Endothelial cell of umbilical vein (primary cell): ENCODE data around the gene RABGGTA. TPM values are rescaled to one million over a fixed set of nuclear protein-coding genes. Genes with fewer than 3 reads are reported as not detected.

Experiments used
- BruUV-seq: library from RNA; stranded (reverse); fragments of 400-500 nt; replicated peaks from 2 replicates; lab custom pipeline; 2021; lab: Mats Ljungman, UMichigan
- CTCF ChIA-PET: fragments of 300-600, 350-600 bp; sonication (Branson Sonifier 250); formaldehyde crosslinking; loops from one replicate; lab custom pipeline; 2021; ENCODE audit warnings: antibody characterized with exemption, inconsistent platforms; lab: Charles Lee
- POLR2A ChIA-PET: fragments of 300-600, 350-600 bp; sonication (Branson Sonifier 250); formaldehyde crosslinking; loops from one replicate; lab custom pipeline; 2021; ENCODE audit warnings: antibody characterized with exemption, inconsistent platforms; lab: Charles Lee
- DNase-seq: peaks from one replicate; pipeline ENCODE4 v3.0.0-alpha.2; 2011; ENCODE audit warnings: low read depth, low spot score
- FAIRE-seq: peaks from 2 replicates; lab custom pipeline; 2011; peaks lifted over from hg19 to GRCh38; lab: Jason Lieb, UNC
- H2AFZ ChIP-seq: 2 replicates; pipeline ENCODE4 v1.6.0; 2012; ENCODE audit warnings: low read depth, low read length, control low read depth, inconsistent platforms
- H3K27ac ChIP-seq: 2 replicates; pipeline ENCODE4 v1.5.1; 2011; ENCODE audit warnings: low read depth, mild to moderate bottlenecking, control low read depth, low read length, moderate library complexity; ENCODE audit not compliant: insufficient read depth
- H3K27me3 ChIP-seq, 2 experiments: 2 replicates each; pipeline versions ENCODE4 v1.6.0 to v1.6.1; 2011; ENCODE audit warnings: low read length in 2 of 2, mixed read lengths in 1 of 2; ENCODE audit not compliant: control insufficient read depth in 2 of 2, insufficient read depth in 2 of 2
- H3K36me3 ChIP-seq, 2 experiments: 2 replicates in 1 of 2; 3 replicates in 1 of 2; pipeline ENCODE4 v1.5.1; 2011; ENCODE audit warnings: low read length in 2 of 2, mild to moderate bottlenecking in 1 of 2, moderate library complexity in 1 of 2; ENCODE audit not compliant: control insufficient read depth in 2 of 2, insufficient read depth in 2 of 2; ENCODE audit errors: extremely low read depth in 1 of 2
- H3K4me1 ChIP-seq: 3 replicates; pipeline ENCODE4 v1.5.1; 2011; ENCODE audit warnings: mild to moderate bottlenecking, low read length; ENCODE audit not compliant: control insufficient read depth, insufficient read depth; ENCODE audit errors: extremely low read depth
- H3K4me2 ChIP-seq: 2 replicates; pipeline ENCODE4 v1.6.1; 2011; ENCODE audit warnings: low read length, control low read depth, mixed read lengths; ENCODE audit not compliant: insufficient read depth
- H3K4me3 ChIP-seq, 3 experiments: fragments of 200-600 bp in 1 of 3; sonication (generic), shearing (Covaris generic) in 1 of 3; replicated peaks in 1 of 3; 2 replicates each; pipeline ENCODE4 v1.5.1; 2011 to 2016; ENCODE audit warnings: control low read depth in 3 of 3, low read length in 3 of 3, mild to moderate bottlenecking in 2 of 3, inconsistent platforms in 1 of 3, low read depth in 1 of 3, moderate library complexity in 1 of 3; ENCODE audit not compliant: insufficient read depth in 1 of 3
- H3K79me2 ChIP-seq: 2 replicates; pipeline ENCODE4 v1.6.0; 2012; ENCODE audit warnings: low read length, inconsistent platforms; ENCODE audit not compliant: control insufficient read depth, insufficient read depth
- H3K9ac ChIP-seq: replicated peaks from 2 replicates; pipeline ENCODE3; 2011; ENCODE audit warnings: low read length, control low read depth; ENCODE audit not compliant: insufficient read depth; ENCODE audit errors: extremely low read depth
- H3K9me1 ChIP-seq: replicated peaks from 3 replicates; pipeline ENCODE4 v1.6.0; 2011; ENCODE audit warnings: mild to moderate bottlenecking, low read length; ENCODE audit not compliant: control insufficient read depth, insufficient read depth; ENCODE audit errors: extremely low read depth
- H3K9me3 ChIP-seq: replicated peaks from 2 replicates; pipeline ENCODE4 v1.5.1; 2012; ENCODE audit warnings: low read length, inconsistent platforms; ENCODE audit not compliant: control insufficient read depth, insufficient read depth
- H4K20me1 ChIP-seq: replicated peaks from 2 replicates; pipeline ENCODE3; 2011; ENCODE audit warnings: mild to moderate bottlenecking, low read length; ENCODE audit not compliant: control insufficient read depth, insufficient read depth; ENCODE audit errors: extremely low read depth
- CTCF ChIP-seq, 2 donors: IDR thresholded peaks; 1 replicate in 1 of 2; 2 replicates in 1 of 2; pipeline ENCODE4 v1.5.1; 2011; ENCODE audit warnings: low read length in 2 of 2, mild to moderate bottlenecking in 2 of 2, moderate library complexity in 2 of 2, control low read depth in 1 of 2, inconsistent platforms in 1 of 2, low read depth in 1 of 2; ENCODE audit not compliant: insufficient read depth in 1 of 2; ENCODE audit errors: extremely low read depth in 1 of 2
- EZH2 ChIP-seq: IDR thresholded peaks from 2 replicates; pipeline ENCODE4 v1.6.1; 2012; ENCODE audit warnings: borderline replicate concordance, low read depth, mild to moderate bottlenecking, moderate library complexity, low read length, inconsistent platforms; ENCODE audit not compliant: severe bottlenecking
- FOS ChIP-seq: IDR thresholded peaks from 2 replicates; pipeline ENCODE4 v1.6.1; 2011; ENCODE audit warnings: mild to moderate bottlenecking, low read length, moderate library complexity, borderline replicate concordance; ENCODE audit not compliant: insufficient read depth
- GATA2 ChIP-seq: IDR thresholded peaks from 2 replicates; pipeline ENCODE4 v1.7.0; 2011; ENCODE audit warnings: low read depth, mild to moderate bottlenecking, moderate library complexity, mixed read lengths, low read length; ENCODE audit not compliant: insufficient read length, insufficient read depth
- JUN ChIP-seq: IDR thresholded peaks from 2 replicates; pipeline ENCODE4 v1.6.1; 2011; ENCODE audit warnings: borderline replicate concordance, low read depth; ENCODE audit not compliant: insufficient read length, insufficient read depth
- MAX ChIP-seq: IDR thresholded peaks from 2 replicates; pipeline ENCODE4 v1.6.1; 2011; ENCODE audit not compliant: insufficient read depth, insufficient read length
- MYC ChIP-seq: IDR thresholded peaks from one replicate; pipeline ENCODE4 v1.6.1; 2011; ENCODE audit warnings: mild to moderate bottlenecking, low read depth, low read length
- POLR2A ChIP-seq: IDR thresholded peaks from 2 replicates; pipeline ENCODE4 v1.6.1; 2012; ENCODE audit warnings: low read depth, mild to moderate bottlenecking, control low read depth, low read length
- POLR2AphosphoS5 ChIP-seq: IDR thresholded peaks from 2 replicates; pipeline ENCODE4 v1.6.1; 2012; ENCODE audit warnings: low read depth, mild to moderate bottlenecking, control low read depth, low read length, moderate library complexity; ENCODE audit not compliant: insufficient read depth
- dilution Hi-C: fragments of 300-500 bp; cut with MboI; formaldehyde crosslinking; loops from one replicate; pipeline ENCODE4 v1.15.0; 2019; ENCODE audit warnings: low sequenced_read_pairs; ENCODE audit not compliant: extremely low pct_ligation_motif_present
- intact Hi-C: fragments of 100-400 bp; cut with micrococcal nuclease; formaldehyde crosslinking; loops from one replicate; pipeline ENCODE4 v1.10.0; 2022
- polyA plus RNA-seq, 4 experiments: library from polyadenylated mRNA; depleted of rRNA in 3 of 4; stranded (reverse) in 3 of 4; unstranded in 1 of 4; fragments of >200 nt; gene quantifications; 2 replicates each; pipeline versions ENCODE4 v1.2.1 to v1.2.3, GENCODE V29; 2011 to 2012; ENCODE audit warnings: missing spikeins in 1 of 4
- total RNA-seq: library from RNA; stranded (reverse); gene quantifications from 2 replicates; pipeline ENCODE4 v1.2.3, GENCODE V29; 2021

The RABGGTA gene
- total and polyA plus RNA-seq, 2 donors (not counting 3 experiments of a cell fraction or from before 2014, with no cell fraction given), result 29.3 to 80.1 TPM

DNA sequence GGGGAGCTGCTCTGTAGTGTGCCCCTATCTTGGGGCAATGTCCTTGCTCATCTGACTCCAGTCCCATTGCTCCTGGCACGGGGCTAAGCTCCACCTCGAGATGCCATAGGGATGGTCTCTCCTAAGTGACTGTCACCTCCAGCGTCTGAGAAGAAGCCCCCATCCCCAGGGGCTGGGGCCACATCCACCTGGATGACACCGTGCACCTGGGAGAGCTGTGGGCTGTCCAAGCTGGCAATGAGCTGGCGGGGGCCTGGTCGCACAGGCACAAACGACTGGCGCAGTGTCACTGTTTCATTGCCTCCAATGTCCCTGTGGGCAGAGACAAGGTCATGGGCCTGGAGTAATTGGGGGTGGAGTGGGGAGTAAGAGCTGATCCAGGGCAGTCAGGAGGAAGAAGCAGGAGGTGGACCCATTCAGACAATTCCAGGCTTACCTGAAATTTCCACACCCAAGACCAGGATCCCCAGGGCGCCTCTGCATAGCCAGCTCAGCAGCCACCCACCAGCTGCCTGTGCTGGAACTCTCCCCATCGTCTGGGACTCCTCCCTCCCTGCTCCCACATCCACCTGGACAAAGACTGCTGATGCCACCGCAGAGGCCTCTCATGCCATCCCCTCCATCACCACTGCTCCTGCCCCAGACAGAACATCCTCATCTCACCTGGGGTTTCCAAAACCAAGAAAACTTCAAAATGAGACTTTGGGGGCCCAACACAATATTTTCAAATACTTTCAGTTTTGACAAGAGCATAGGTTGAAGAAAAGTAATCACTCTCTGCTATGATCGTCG is 22.0 kb downstream of the RABGGTA start:
- CTCF ChIA-PET, result interaction anchor here (1.5 to 13.0 kb wide), 3 partner anchors 50 to 187 kb away, joined by 4 to 199 read pairs (median 4); partner anchors contain the start of genes CIDEB, DHRS1 and NOP9
- H3K36me3 ChIP-seq, result peaks cover 0 to 3% of the 10 kb centered on the region in 2 experiments
- H3K79me2 ChIP-seq, result no peaks in the 10 kb centered on the region
- intact Hi-C loops, result no loop called here
- POLR2A ChIA-PET, result no interaction called here
- no peaks in the 10 kb centered on the region for H3K9me3 ChIP-seq
- no peaks in the 10 kb centered on the region for H3K27me3 ChIP-seq
- no peaks in the 10 kb centered on the region for H3K9me1 ChIP-seq
- H4K20me1 ChIP-seq, result no peaks in the 10 kb centered on the region
- H3K27ac ChIP-seq, result no peak overlapping the region
- no peak for TF ChIP-seq POLR2A
- no peak for TF ChIP-seq MAX
- TF ChIP-seq FOS, result no peak
- no peak for TF ChIP-seq MYC
- TF ChIP-seq JUN, result no peak
- TF ChIP-seq GATA2, result no peak
- TF ChIP-seq POLR2AphosphoS5, result no peak
- no peak for TF ChIP-seq CTCF (IDR thresholded peaks at IDR 0.05; ENCODE audit: extremely low read depth in 1 of 2, insufficient read depth in 1 of 2, low read depth in 1 of 2, low read length in 2 of 2)
- no peak for TF ChIP-seq EZH2
- no peak overlapping the region for H3K9ac ChIP-seq
- DNase-seq (no peak), FAIRE-seq (no peak)
- dilution Hi-C loops, result no loop called here
- BruUV-seq, result no TSS peak
- no peak overlapping the region for H2AFZ ChIP-seq
- no peaks in the 10 kb centered on the region for H3K4me1 ChIP-seq
- no peak overlapping the region for H3K4me3 ChIP-seq
- no peak overlapping the region for H3K4me2 ChIP-seq
